ENCODE results near the gene ZSWIM1. TPM values are rescaled to one million over a fixed set of nuclear protein-coding genes. Genes with fewer than 3 reads are reported as not detected.
A peak's percentile ranks its signal among the peaks of the same experiment; 100 is the strongest.

Gene ZSWIM1
- total and polyA plus RNA-seq, 2 of the 13 experiments (the other 11 are each of a cell fraction or from before 2014, with no cell fraction given), result 9.5 to 11.7 TPM

DNA sequence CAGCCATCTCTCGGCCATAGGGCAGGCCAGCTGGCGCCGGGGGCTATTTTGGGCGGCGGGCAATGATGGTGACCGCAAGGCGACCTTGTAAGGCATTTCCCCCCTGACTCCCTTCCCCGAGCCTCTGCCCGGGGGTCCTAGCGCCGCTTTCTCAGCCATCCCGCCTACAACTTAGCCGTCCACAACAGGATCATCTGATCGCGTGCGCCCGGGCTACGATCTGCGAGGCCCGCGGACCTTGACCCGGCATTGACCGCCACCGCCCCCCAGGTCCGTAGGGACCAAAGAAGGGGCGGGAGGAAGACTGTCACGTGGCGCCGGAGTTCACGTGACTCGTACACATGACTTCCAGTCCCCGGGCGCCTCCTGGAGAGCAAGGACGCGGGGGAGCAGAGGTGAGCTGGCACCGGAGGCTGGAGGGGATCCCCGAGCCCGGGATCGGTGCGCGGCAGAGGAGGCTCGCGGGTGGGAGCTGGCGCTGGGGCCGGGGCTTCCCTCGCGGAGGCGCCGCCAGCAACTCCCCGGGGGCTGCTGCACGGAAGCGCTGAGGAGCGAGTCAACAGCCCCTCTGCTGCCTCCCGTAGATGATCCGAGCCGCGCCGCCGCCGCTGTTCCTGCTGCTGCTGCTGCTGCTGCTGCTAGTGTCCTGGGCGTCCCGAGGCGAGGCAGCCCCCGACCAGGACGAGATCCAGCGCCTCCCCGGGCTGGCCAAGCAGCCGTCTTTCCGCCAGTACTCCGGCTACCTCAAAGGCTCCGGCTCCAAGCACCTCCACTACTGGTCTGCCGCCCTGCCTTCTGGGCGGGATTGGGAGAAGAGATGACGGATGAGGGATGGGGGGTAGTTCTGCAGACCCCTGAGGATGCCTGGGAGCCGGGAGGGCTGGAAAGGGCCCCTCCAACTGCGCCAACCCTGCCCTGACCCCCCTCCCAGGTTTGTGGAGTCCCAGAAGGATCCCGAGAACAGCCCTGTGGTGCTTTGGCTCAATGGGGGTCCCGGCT is 10.3 kb downstream of the ZSWIM1 start, which contains the start of the genes CTSA and NEURL2:
TSS of gene CTSA (plus strand) at position 351 of the 999 bp plus-strand sequence. CDS start at position 585, 234 bp downstream.
TSS of gene NEURL2 (minus strand) at position 224 of the 999 bp plus-strand sequence. CDS start at position 7, 217 bp downstream.
- ATAC-seq (peak; percentile 80), DNase-seq (ENCODE audit: low spot score) (peak; percentile 98), FAIRE-seq (peak; percentile 77)
- Histone ChIP-seq H3K9me3 (ENCODE audit: low read length) (no peaks in the 10 kb centered on the region), H3K27me3 (ENCODE audit: control insufficient read depth in 1 of 2, insufficient read depth in 2 of 2, low read length in 2 of 2) (no peaks in the 10 kb centered on the region), H3K79me2 (ENCODE audit: insufficient read depth, low read length) (peaks cover 32% of the 10 kb centered on the region), H3K4me2 (ENCODE audit: low read depth, low read length) (peak within 1 kb of the TSS; percentile 85), H3K4me1 (ENCODE audit: insufficient read depth, low read length) (peaks cover 43% of the 10 kb centered on the region), H3K4me3 (replicated peaks in 1 of 3; ENCODE audit: insufficient read depth in 1 of 3, low read depth in 2 of 3, low read length in 3 of 3) (peak within 1 kb of the TSS; percentile 86 to 98 (median 96)), H3K36me3 (replicated peaks in 1 of 2; ENCODE audit: control insufficient read depth in 1 of 2, insufficient read depth in 2 of 2, low read length in 2 of 2) (peaks cover 31 to 54% of the 10 kb centered on the region in 2 experiments), H3K9ac (ENCODE audit: insufficient read depth, low read depth, low read length) (peak within 1 kb of the TSS; percentile 87), H4K20me1 (ENCODE audit: insufficient read depth, low read length) (no peaks in the 10 kb centered on the region), H3K27ac (ENCODE audit: extremely low read length, insufficient read depth, low read length) (peak within 1 kb of the TSS; percentile 87), H2AFZ (ENCODE audit: low read length) (no peak within 1 kb of the TSS)
- BruUV-seq (replicated peaks), result no TSS peak
- intact Hi-C loops (cut with micrococcal nuclease; ENCODE audit: unreplicated experiment), result loop anchor here (1.0 to 2.0 kb wide), 8 partner anchors 10 to 72 kb away; partner anchors contain the start of genes ACOT8, PCIF1, SNX21 and ZSWIM1
- 2% methylated on average over 44 of the region's 78 CpGs for WGBS (ENCODE audit: low lambda C conversion rate)
- ChIA-PET CTCF (ENCODE audit: low intra/inter-chr PET ratio, low total read pairs) (interaction anchor here (1.2 to 2.6 kb wide), 3 partner anchors 67 to 92 kb away, joined by 3 to 19 read pairs (median 4); no protein-coding TSS in a partner anchor), POLR2A (interaction anchor here (0.7 to 8.1 kb wide), 25 partner anchors 10 to 99 kb away, joined by 3 to 164 read pairs (median 9); partner anchors contain the start of genes ACOT8, DNTTIP1, PCIF1 and PLTP)
- in situ Hi-C loops (cut with HindIII; ENCODE audit: extremely low pct_ligation_motif_present, low pct_unique_long_range_greater_than_20kb), result loop anchor here (5.0 kb wide), 2 partner anchors 41 to 71 kb away; partner anchors contain the start of gene PCIF1
- TF ChIP-seq ZSCAN21 (CRISPR knock-in tag; IDR thresholded peaks at IDR 0.05; ENCODE audit: borderline replicate concordance), result peak; percentile 98
- peak; percentile 90 for TF ChIP-seq ZNF329 (CRISPR knock-in tag; IDR thresholded peaks at IDR 0.05; ENCODE audit: low read depth)
- TF ChIP-seq ZSCAN29 (CRISPR knock-in tag; conservative IDR thresholded peaks at IDR 0.05), result peak; percentile 98
- TF ChIP-seq ZNF263 (CRISPR knock-in tag; IDR thresholded peaks at IDR 0.05), result peak; percentile 80
- TF ChIP-seq ATAD3A (CRISPR knock-in tag; IDR thresholded peaks at IDR 0.05), result no peak; the same call in 1 of the 2 replicates
- TF ChIP-seq ZNF879 (CRISPR knock-in tag; IDR thresholded peaks at IDR 0.05), result peak; percentile 94
- peak; percentile 95; the same call in 1 of the 2 replicates for TF ChIP-seq ZNF598 (CRISPR knock-in tag; IDR thresholded peaks at IDR 0.05; ENCODE audit: borderline replicate concordance)
- TF ChIP-seq ZNF839 (CRISPR knock-in tag; IDR thresholded peaks at IDR 0.05; ENCODE audit: borderline replicate concordance), result no peak
- TF ChIP-seq GPBP1L1 (CRISPR knock-in tag; IDR thresholded peaks at IDR 0.05), result no peak
- peak; percentile 98 for TF ChIP-seq ZNF281 (CRISPR knock-in tag; IDR thresholded peaks at IDR 0.05; ENCODE audit: borderline replicate concordance)
- no peak for TF ChIP-seq PCBP2 (optimal IDR thresholded peaks at IDR 0.05; ENCODE audit: low read depth, low read length, poor library complexity, severe bottlenecking)
- peak; percentile 98 for TF ChIP-seq ZNF136 (CRISPR knock-in tag; IDR thresholded peaks at IDR 0.05; ENCODE audit: low read depth)
- TF ChIP-seq GPN1 (CRISPR knock-in tag; IDR thresholded peaks at IDR 0.05; ENCODE audit: borderline replicate concordance), result peak; percentile 27; the same call in 1 of the 2 replicates
- TF ChIP-seq ZEB1 (IDR thresholded peaks at IDR 0.05; ENCODE audit: insufficient replicate concordance, low read depth), result no peak
- peak; percentile 83; the same call in 1 of the 2 replicates for TF ChIP-seq ZBTB44 (CRISPR knock-in tag; IDR thresholded peaks at IDR 0.05)
